ENCODE data around the gene OPRD1. TPM values are rescaled to one million over a fixed set of nuclear protein-coding genes. Genes with fewer than 3 reads are reported as not detected.
"Not testable (repeated sequence)": the region's sequence is repeated elsewhere in the genome, so short reads cannot be mapped to it uniquely, and the experiment has no call there.

The OPRD1 gene
- total RNA-seq, 1 donor from 2014 or later, result 0.27 TPM

- Mint-ChIP-seq H3K36me3 (ENCODE audit: unreplicated experiment) (no peaks in the 10 kb centered on the region), H3K4me1 (ENCODE audit: unreplicated experiment) (no peaks in the 10 kb centered on the region), H3K27me3 (ENCODE audit: unreplicated experiment) (peaks cover 5% of the 10 kb centered on the region), H3K9me3 (ENCODE audit: unreplicated experiment) (no peaks in the 10 kb centered on the region), H3K27ac (ENCODE audit: unreplicated experiment) (no peak overlapping the region), H3K4me3 (ENCODE audit: unreplicated experiment) (no peak overlapping the region)
- DNase-seq (ENCODE audit: extremely low spot score, unreplicated experiment), result no peak
- TF ChIP-seq CTCF (IDR thresholded peaks at IDR 0.05), result no peak
Observed at GRCh38 chr1:28792644-28793121, 19.3 kb upstream of the OPRD1 start.

- H3K27me3 Mint-ChIP-seq (ENCODE audit: unreplicated experiment); H3K27ac Mint-ChIP-seq (ENCODE audit: unreplicated experiment); H3K36me3 Mint-ChIP-seq (ENCODE audit: unreplicated experiment); H3K4me1 Mint-ChIP-seq (ENCODE audit: unreplicated experiment); DNase-seq (ENCODE audit: extremely low spot score, unreplicated experiment); H3K9me3 Mint-ChIP-seq (ENCODE audit: unreplicated experiment); H3K4me3 Mint-ChIP-seq (ENCODE audit: unreplicated experiment): not testable (repeated sequence)
Observed at GRCh38 chr1:28794582-28794981, 17.4 kb upstream of the OPRD1 start.

- Mint-ChIP-seq H3K36me3 (ENCODE audit: unreplicated experiment) (no peaks in the 10 kb centered on the region), H3K4me3 (ENCODE audit: unreplicated experiment) (no peak overlapping the region), H3K27ac (ENCODE audit: unreplicated experiment) (no peak overlapping the region), H3K9me3 (ENCODE audit: unreplicated experiment) (no peaks in the 10 kb centered on the region), H3K4me1 (ENCODE audit: unreplicated experiment) (peaks cover 2% of the 10 kb centered on the region), H3K27me3 (ENCODE audit: unreplicated experiment) (peaks cover 9% of the 10 kb centered on the region)
- no peak for TF ChIP-seq CTCF (IDR thresholded peaks at IDR 0.05)
- no peak for DNase-seq (ENCODE audit: extremely low spot score, unreplicated experiment)
Observed at GRCh38 chr1:28796352-28797211, 15.4 kb upstream of the OPRD1 start.

- no peak for DNase-seq (ENCODE audit: extremely low spot score, unreplicated experiment)
- H3K27ac Mint-ChIP-seq (ENCODE audit: unreplicated experiment), result no peak overlapping the region
- no peaks in the 10 kb centered on the region for H3K36me3 Mint-ChIP-seq (ENCODE audit: unreplicated experiment)
- peaks cover 7% of the 10 kb centered on the region for H3K27me3 Mint-ChIP-seq (ENCODE audit: unreplicated experiment)
- no peaks in the 10 kb centered on the region for H3K9me3 Mint-ChIP-seq (ENCODE audit: unreplicated experiment)
- no peak for TF ChIP-seq CTCF (IDR thresholded peaks at IDR 0.05)
- no peak overlapping the region for H3K4me3 Mint-ChIP-seq (ENCODE audit: unreplicated experiment)
- H3K4me1 Mint-ChIP-seq (ENCODE audit: unreplicated experiment), result peaks cover 5% of the 10 kb centered on the region
Observed at GRCh38 chr1:28800324-28800723, 11.6 kb upstream of the OPRD1 start.

GRCh38 chr1:28801461-28801860, 10.5 kb upstream of the OPRD1 start:
- DNase-seq (ENCODE audit: extremely low spot score, unreplicated experiment), result no peak
- no peak for TF ChIP-seq CTCF (IDR thresholded peaks at IDR 0.05)
- Mint-ChIP-seq H3K4me3 (ENCODE audit: unreplicated experiment) (no peak overlapping the region), H3K36me3 (ENCODE audit: unreplicated experiment) (no peaks in the 10 kb centered on the region), H3K4me1 (ENCODE audit: unreplicated experiment) (peaks cover 5% of the 10 kb centered on the region), H3K27ac (ENCODE audit: unreplicated experiment) (no peak overlapping the region), H3K27me3 (ENCODE audit: unreplicated experiment) (peaks cover 4% of the 10 kb centered on the region), H3K9me3 (ENCODE audit: unreplicated experiment) (no peaks in the 10 kb centered on the region)

Data from osteocyte (in vitro differentiated cells).